DOHH2 (cell line): ENCODE measurements around the gene CD96.

Experiments used
- H3F3A ChIP-seq: fragments of 200-600 bp; sonication (generic), shearing (Covaris generic); 2 replicates; pipeline ENCODE4 v1.6.0; 2016; ENCODE audit warnings: antibody characterized with exemption, mild to moderate bottlenecking; ENCODE audit not compliant: control insufficient read depth, insufficient read depth
- H3K27ac ChIP-seq: fragments of 200-600 bp; sonication (generic); 2 replicates; pipeline ENCODE4 v1.5.1; 2014; ENCODE audit warnings: low read depth, mild to moderate bottlenecking, low read length, moderate library complexity
- H3K27me3 ChIP-seq: fragments of 200-600 bp; sonication (generic); 2 replicates; pipeline ENCODE4 v1.6.1; 2014; ENCODE audit warnings: mild to moderate bottlenecking, low read length, mixed read lengths; ENCODE audit not compliant: control insufficient read depth
- H3K36me3 ChIP-seq: fragments of 200-600 bp; sonication (generic); 2 replicates; pipeline ENCODE4 v1.6.1; 2014; ENCODE audit warnings: mild to moderate bottlenecking, low read length, moderate library complexity, mixed read lengths; ENCODE audit not compliant: control insufficient read depth
- H3K4me1 ChIP-seq: fragments of 200-600 bp; sonication (generic); 2 replicates; pipeline ENCODE4 v1.6.1; 2014; ENCODE audit warnings: mild to moderate bottlenecking, low read length, mixed read lengths; ENCODE audit not compliant: control insufficient read depth
- H3K4me2 ChIP-seq: fragments of 200-600 bp; sonication (generic); 2 replicates; pipeline ENCODE4 v1.6.0; 2014; ENCODE audit warnings: mild to moderate bottlenecking, low read length, moderate library complexity
- H3K4me3 ChIP-seq: fragments of 200-600 bp; sonication (generic); 2 replicates; pipeline ENCODE4 v1.5.1; 2014; ENCODE audit warnings: mild to moderate bottlenecking, low read length, mixed read lengths
- H3K79me2 ChIP-seq: fragments of 200-600 bp; sonication (generic); 2 replicates; pipeline ENCODE4 v1.6.1; 2014; ENCODE audit warnings: mild to moderate bottlenecking, low read length, mixed read lengths; ENCODE audit not compliant: control insufficient read depth
- H3K9me2 ChIP-seq: fragments of 200-600 bp; sonication (generic); replicated peaks from 2 replicates; pipeline ENCODE4 v1.6.1; 2014; ENCODE audit warnings: mild to moderate bottlenecking, low read length, mixed read lengths; ENCODE audit not compliant: control insufficient read depth
- H3K9me3 ChIP-seq: fragments of 200-600 bp; sonication (generic); 2 replicates; pipeline ENCODE4 v1.6.1; 2014; ENCODE audit warnings: antibody characterized with exemption, low read length, mixed read lengths; ENCODE audit not compliant: control insufficient read depth, insufficient read depth
- H4K20me1 ChIP-seq: fragments of 200-600 bp; sonication (generic); 2 replicates; pipeline ENCODE4 v1.6.0; 2014; ENCODE audit warnings: low read depth, mild to moderate bottlenecking, antibody characterized with exemption, low read length, moderate library complexity; ENCODE audit not compliant: control insufficient read depth, insufficient read depth
- EZH2phosphoT487 ChIP-seq: fragments of 200-600 bp; sonication (generic); IDR thresholded peaks from 2 replicates; pipeline ENCODE4 v1.6.1; 2017; ENCODE audit warnings: borderline replicate concordance, mild to moderate bottlenecking, antibody characterized with exemption, low read length, moderate library complexity, mixed read lengths
- TF ChIP-seq, protein P1 (sequence below): fragments of 200-600 bp; sonication (generic); IDR thresholded peaks from one replicate; pipeline ENCODE4 v1.5.1; 2014; ENCODE audit warnings: antibody characterized with exemption, mild to moderate bottlenecking, low read depth, low read length; ENCODE audit not compliant: poor library complexity, severe bottlenecking

CD96 gene

GRCh38 chr3:111545349-111545748 is 3.4 kb downstream of the CD96 start:
- TF ChIP-seq, protein P1, sequence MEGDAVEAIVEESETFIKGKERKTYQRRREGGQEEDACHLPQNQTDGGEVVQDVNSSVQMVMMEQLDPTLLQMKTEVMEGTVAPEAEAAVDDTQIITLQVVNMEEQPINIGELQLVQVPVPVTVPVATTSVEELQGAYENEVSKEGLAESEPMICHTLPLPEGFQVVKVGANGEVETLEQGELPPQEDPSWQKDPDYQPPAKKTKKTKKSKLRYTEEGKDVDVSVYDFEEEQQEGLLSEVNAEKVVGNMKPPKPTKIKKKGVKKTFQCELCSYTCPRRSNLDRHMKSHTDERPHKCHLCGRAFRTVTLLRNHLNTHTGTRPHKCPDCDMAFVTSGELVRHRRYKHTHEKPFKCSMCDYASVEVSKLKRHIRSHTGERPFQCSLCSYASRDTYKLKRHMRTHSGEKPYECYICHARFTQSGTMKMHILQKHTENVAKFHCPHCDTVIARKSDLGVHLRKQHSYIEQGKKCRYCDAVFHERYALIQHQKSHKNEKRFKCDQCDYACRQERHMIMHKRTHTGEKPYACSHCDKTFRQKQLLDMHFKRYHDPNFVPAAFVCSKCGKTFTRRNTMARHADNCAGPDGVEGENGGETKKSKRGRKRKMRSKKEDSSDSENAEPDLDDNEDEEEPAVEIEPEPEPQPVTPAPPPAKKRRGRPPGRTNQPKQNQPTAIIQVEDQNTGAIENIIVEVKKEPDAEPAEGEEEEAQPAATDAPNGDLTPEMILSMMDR = no peak
- no peak for TF ChIP-seq EZH2phosphoT487
- H3K27ac ChIP-seq = no peak overlapping the region
- H3K27me3 ChIP-seq = 0 out of 2 replicates have a peak, but pooled peaks cover 2% of the 10 kb centered on the region
- H3K36me3 ChIP-seq = no peaks in the 10 kb centered on the region
- H3K4me3 ChIP-seq = no peak overlapping the region
- H3K9me3 ChIP-seq = no peaks in the 10 kb centered on the region
- no peaks in the 10 kb centered on the region for H3K9me2 ChIP-seq
- peaks cover 13% of the 10 kb centered on the region for H3K4me1 ChIP-seq
- H3K79me2 ChIP-seq = no peaks in the 10 kb centered on the region
- no peak overlapping the region for H3K4me2 ChIP-seq
- no peaks in the 10 kb centered on the region for H4K20me1 ChIP-seq
- no peaks in the 10 kb centered on the region for H3F3A ChIP-seq

DNA sequence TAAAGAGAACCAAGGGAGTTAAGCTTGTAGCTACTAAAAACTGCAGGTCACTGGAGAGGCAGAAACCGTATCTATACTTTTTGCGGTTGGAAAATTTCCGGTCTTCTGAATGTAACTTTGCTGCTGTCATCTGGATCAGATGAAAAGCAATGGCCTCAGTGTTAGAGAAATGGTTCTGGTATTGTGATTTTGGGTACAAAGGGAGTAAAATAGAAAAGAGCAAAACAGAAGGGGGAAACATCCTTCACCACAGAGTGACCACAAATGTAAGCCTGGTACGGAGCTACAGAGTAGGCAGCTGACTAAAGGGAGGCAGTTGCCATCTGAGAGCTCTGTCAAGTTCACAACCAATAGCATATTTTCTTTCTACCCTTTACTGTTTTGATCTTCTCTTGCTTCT is 5.6 kb downstream of the CD96 start:
- TF ChIP-seq, protein P1 = no peak
- TF ChIP-seq EZH2phosphoT487 = no peak
- no peak overlapping the region for H3K27ac ChIP-seq
- H3K27me3 ChIP-seq = 0 out of 2 replicates have a peak, but pooled peaks cover 2% of the 10 kb centered on the region
- H3K4me3 ChIP-seq = no peak overlapping the region
- H3K79me2 ChIP-seq = no peaks in the 10 kb centered on the region
- H3K9me3 ChIP-seq = no peaks in the 10 kb centered on the region
- no peaks in the 10 kb centered on the region for H4K20me1 ChIP-seq
- no peaks in the 10 kb centered on the region for H3K9me2 ChIP-seq
- no peaks in the 10 kb centered on the region for H3F3A ChIP-seq
- peaks cover 13% of the 10 kb centered on the region for H3K4me1 ChIP-seq
- no peak overlapping the region for H3K4me2 ChIP-seq
- H3K36me3 ChIP-seq = no peaks in the 10 kb centered on the region

DNA sequence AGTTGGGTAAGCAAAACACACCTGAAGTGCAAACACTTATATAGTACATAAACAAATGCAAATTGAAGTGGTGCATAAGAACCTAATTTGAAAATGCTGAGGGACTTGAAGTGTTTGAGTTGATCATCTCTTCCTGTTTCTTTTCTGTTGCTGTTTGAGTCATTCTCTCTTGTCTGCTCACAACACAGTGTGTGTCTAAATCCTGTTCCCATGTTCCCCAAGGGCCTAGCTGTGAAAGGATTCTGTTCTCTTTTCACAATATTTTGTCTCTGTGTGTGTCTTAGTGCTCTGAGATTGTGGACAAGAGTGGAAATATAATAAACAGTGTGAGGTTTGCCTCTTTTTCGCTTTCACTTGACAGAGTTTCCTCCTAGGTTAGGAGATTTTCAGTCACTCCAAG is 6.1 kb downstream of the CD96 start:
- Histone ChIP-seq H3K27ac (no peak overlapping the region), H3K4me3 (no peak overlapping the region), H3K9me2 (no peaks in the 10 kb centered on the region), H3K4me2 (no peak overlapping the region), H3K9me3 (no peaks in the 10 kb centered on the region), H3K79me2 (no peaks in the 10 kb centered on the region), H4K20me1 (no peaks in the 10 kb centered on the region), H3K4me1 (peaks cover 13% of the 10 kb centered on the region), H3K27me3 (0 out of 2 replicates have a peak, but pooled peaks cover 2% of the 10 kb centered on the region), H3K36me3 (no peaks in the 10 kb centered on the region), H3F3A (no peaks in the 10 kb centered on the region)
- TF ChIP-seq, protein P1 = no peak
- TF ChIP-seq EZH2phosphoT487 = no peak
